Measurements from ENCODE around the gene BAIAP2. TPM values are rescaled to one million over a fixed set of nuclear protein-coding genes. Genes with fewer than 3 reads are reported as not detected.
"Not testable (repeated sequence)": the region's sequence is repeated elsewhere in the genome, so short reads cannot be mapped to it uniquely, and the experiment has no call there.

The BAIAP2 gene
- total RNA-seq, 1 donor from 2014 or later, result 48.9 TPM

DNA sequence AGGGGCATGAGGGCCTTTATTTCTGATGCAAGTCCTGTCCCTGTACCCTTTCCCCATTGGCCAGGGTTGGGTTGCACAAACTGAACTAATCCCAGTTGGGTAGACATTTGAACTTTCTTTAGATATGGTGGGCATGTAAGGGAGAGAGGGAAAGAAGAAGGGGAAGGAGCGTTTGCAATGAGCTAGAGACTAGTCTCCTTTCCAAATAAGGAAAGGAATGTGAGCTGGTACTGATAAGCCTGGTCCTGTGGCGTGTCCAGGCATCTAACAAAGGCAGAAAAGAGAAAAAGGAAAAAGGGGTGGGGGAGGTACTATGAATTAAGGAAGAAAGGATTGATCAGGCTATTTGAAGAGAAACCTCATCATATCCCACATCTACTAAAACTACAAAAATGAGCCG lies 23.0 kb upstream of the BAIAP2 start:
- no peak overlapping the region for H3K4me3 Mint-ChIP-seq
- H3K36me3 Mint-ChIP-seq, result peaks cover 12% of the 10 kb centered on the region
- no peak for DNase-seq (ENCODE audit: low spot score in 2 of 2, unreplicated experiment in 2 of 2)
- H3K4me1 Mint-ChIP-seq, result peaks cover 4% of the 10 kb centered on the region
- peaks cover 13% of the 10 kb centered on the region for H3K27me3 Mint-ChIP-seq (ENCODE audit: low read depth)
- TF ChIP-seq, protein P1, sequence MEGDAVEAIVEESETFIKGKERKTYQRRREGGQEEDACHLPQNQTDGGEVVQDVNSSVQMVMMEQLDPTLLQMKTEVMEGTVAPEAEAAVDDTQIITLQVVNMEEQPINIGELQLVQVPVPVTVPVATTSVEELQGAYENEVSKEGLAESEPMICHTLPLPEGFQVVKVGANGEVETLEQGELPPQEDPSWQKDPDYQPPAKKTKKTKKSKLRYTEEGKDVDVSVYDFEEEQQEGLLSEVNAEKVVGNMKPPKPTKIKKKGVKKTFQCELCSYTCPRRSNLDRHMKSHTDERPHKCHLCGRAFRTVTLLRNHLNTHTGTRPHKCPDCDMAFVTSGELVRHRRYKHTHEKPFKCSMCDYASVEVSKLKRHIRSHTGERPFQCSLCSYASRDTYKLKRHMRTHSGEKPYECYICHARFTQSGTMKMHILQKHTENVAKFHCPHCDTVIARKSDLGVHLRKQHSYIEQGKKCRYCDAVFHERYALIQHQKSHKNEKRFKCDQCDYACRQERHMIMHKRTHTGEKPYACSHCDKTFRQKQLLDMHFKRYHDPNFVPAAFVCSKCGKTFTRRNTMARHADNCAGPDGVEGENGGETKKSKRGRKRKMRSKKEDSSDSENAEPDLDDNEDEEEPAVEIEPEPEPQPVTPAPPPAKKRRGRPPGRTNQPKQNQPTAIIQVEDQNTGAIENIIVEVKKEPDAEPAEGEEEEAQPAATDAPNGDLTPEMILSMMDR (IDR thresholded peaks at IDR 0.05; ENCODE audit: unreplicated experiment), result no peak
- peak overlapping the region; percentile 8 for H3K27ac Mint-ChIP-seq
- peaks cover 22% of the 10 kb centered on the region for H3K9me3 Mint-ChIP-seq

DNA sequence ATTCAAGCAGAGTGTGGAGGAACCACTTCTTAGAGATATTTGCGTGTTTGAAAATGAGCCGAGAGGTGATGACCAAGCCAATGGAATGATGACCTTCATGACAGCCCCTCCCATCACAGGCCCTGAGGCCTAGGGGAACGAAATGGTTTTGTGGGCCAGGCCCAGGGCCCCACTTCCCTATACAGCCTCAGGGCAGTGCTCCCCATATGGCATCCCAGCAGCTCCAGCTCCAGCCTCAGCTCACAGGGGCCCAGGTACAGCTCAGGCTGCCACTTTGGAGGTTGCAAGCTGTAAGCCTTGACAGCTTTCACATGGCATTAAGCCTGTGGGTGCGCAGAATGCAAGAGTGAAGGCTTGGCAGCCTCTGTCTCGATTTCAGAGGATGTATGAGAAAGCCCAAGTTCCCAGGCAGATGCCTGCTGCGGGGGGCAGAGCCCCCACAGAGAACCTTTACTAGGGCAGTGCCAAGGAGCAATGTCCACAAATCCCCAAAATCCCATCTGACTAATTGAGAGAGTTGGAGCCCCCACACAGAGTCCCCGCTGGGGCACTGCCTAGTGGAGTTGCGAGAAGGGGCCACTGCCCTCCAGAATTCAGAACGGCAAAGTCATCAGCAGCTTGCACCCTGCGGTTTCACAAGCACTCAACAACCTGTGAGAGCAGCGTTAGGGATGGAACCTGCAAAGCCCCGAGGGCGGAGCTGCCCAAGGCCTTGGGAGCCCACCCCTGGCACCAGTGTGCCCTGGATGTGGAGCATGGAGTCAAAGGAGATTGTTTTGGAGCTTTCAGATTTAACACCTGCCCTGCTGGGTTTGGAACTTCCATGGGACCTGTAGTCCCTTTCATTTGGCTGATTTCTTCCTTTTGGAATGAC lies 22.1 kb upstream of the BAIAP2 start:
- peaks cover 6% of the 10 kb centered on the region for H3K27me3 Mint-ChIP-seq (ENCODE audit: low read depth)
- no peak for DNase-seq (ENCODE audit: low spot score in 2 of 2, unreplicated experiment in 2 of 2)
- H3K4me3 Mint-ChIP-seq, result no peak overlapping the region
- peaks cover 12% of the 10 kb centered on the region for H3K36me3 Mint-ChIP-seq
- peaks cover 6% of the 10 kb centered on the region for H3K4me1 Mint-ChIP-seq
- H3K27ac Mint-ChIP-seq, result no peak overlapping the region
- H3K9me3 Mint-ChIP-seq, result peaks cover 22% of the 10 kb centered on the region
- TF ChIP-seq, protein P1 (IDR thresholded peaks at IDR 0.05; ENCODE audit: unreplicated experiment), result no peak

DNA sequence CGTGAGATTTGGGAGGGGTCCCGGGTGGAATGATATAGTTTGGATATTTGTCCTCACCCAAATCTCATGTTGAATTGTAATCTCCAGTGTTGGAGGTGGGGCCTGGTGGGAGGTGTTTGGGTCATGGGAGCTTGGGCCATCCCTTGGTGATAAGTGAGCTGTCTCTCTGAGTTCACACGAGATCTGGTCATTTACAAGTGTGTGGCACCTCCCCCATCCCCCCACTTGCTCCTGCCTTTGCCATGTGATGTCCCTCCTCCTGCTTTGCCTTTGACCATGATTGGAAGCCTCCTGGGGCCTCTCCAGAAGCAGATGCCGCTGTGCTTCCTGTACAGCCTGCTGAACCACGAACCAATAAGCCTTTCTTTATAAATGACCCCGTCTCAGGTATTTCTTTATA lies 21.3 kb upstream of the BAIAP2 start:
- H3K9me3 Mint-ChIP-seq, result peaks cover 22% of the 10 kb centered on the region
- H3K4me1 Mint-ChIP-seq, result peaks cover 14% of the 10 kb centered on the region
- peaks cover 12% of the 10 kb centered on the region for H3K36me3 Mint-ChIP-seq
- DNase-seq (ENCODE audit: low spot score in 2 of 2, unreplicated experiment in 2 of 2), result no peak
- no peak overlapping the region for H3K27ac Mint-ChIP-seq
- H3K27me3 Mint-ChIP-seq (ENCODE audit: low read depth), result no peaks in the 10 kb centered on the region
- TF ChIP-seq, protein P1 (IDR thresholded peaks at IDR 0.05; ENCODE audit: unreplicated experiment), result no peak
- no peak overlapping the region for H3K4me3 Mint-ChIP-seq

DNA sequence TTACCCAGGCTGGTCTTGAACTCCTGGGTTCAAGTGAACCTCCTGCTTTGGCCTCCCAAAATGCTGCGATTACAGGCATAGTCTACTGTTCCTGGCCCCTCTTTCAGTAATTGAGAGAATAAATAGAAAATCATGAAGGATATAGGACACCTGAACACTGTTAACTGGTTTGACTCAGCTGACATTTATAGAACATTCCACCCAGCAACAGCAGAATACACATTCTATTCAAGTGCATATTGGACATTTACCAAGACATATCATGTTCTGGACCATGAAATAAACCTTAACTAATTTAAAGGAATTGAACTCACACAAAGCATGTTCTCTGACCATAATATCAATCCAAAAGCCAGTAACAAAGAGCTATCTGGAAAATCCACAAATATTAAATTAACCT lies 19.8 kb upstream of the BAIAP2 start:
- TF ChIP-seq, protein P1 (IDR thresholded peaks at IDR 0.05; ENCODE audit: unreplicated experiment), result no peak
- Mint-ChIP-seq H3K36me3 (peaks cover 12% of the 10 kb centered on the region), H3K4me1 (peaks cover 15% of the 10 kb centered on the region), H3K27me3 (ENCODE audit: low read depth) (no peaks in the 10 kb centered on the region), H3K27ac (no peak overlapping the region), H3K4me3 (no peak overlapping the region), H3K9me3 (peaks cover 22% of the 10 kb centered on the region)
- DNase-seq (ENCODE audit: low spot score in 2 of 2, unreplicated experiment in 2 of 2), result no peak

DNA sequence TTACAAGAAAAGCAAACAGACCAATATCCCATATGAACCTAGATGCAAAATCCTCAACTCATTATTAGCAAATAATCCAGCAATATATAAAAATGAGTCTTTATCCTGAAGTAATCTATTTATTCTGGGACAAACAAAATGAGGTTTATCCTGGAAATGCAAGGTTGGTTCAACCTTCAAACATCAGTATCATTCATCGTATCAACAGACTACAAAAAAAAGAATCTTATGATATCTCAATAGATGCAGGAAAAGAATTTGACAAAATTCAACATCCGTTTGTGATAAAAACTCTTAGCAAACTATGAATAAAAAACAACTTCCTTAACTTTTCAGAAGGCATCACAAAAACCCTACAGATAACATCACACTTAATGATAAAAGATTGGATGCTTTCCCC lies 18.4 kb upstream of the BAIAP2 start:
- H3K4me3 Mint-ChIP-seq, result no peak overlapping the region
- H3K27ac Mint-ChIP-seq, result no peak overlapping the region
- peaks cover 7% of the 10 kb centered on the region for H3K36me3 Mint-ChIP-seq
- no peaks in the 10 kb centered on the region for H3K27me3 Mint-ChIP-seq (ENCODE audit: low read depth)
- peaks cover 15% of the 10 kb centered on the region for H3K4me1 Mint-ChIP-seq
- TF ChIP-seq, protein P1 (IDR thresholded peaks at IDR 0.05; ENCODE audit: unreplicated experiment), result no peak
- H3K9me3 Mint-ChIP-seq, result peaks cover 15% of the 10 kb centered on the region
- no peak for DNase-seq (ENCODE audit: low spot score in 2 of 2, unreplicated experiment in 2 of 2)

DNA sequence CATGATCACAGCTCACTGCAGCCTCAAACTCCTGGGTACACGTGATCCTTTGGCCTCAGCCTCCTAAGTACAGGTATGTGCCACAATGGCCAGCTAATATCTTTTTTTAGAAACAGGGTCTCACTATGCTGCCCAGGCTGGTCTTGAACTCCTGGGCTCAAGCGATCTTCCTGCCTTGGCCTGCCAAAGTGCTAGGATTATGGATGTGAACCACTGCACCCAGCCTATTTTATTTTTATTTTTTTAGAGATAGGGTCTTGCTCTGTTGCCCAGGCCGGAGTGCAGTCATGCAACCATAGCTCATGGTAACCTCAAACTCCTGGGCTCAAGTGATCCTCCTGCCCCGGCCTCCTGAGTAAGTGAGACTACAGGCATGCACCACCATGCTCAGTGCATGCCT lies 17.6 kb upstream of the BAIAP2 start:
- H3K4me3 Mint-ChIP-seq; H3K36me3 Mint-ChIP-seq; H3K27me3 Mint-ChIP-seq (ENCODE audit: low read depth); DNase-seq (ENCODE audit: low spot score in 2 of 2, unreplicated experiment in 2 of 2); H3K27ac Mint-ChIP-seq: not testable (repeated sequence)
- H3K4me1 Mint-ChIP-seq, result peaks cover 11% of the 10 kb centered on the region
- peaks cover 10% of the 10 kb centered on the region for H3K9me3 Mint-ChIP-seq
